Thyroid gland (tissue), 4 donors: Measurements from ENCODE around the gene MAPK10. TPM values are rescaled to one million over a fixed set of nuclear protein-coding genes. Genes with fewer than 3 reads are reported as not detected.

Source experiments
- DNase-seq, 2 donors: peaks; one replicate each; pipeline ENCODE4 v3.0.0-alpha.2; 2019
- H3K27ac ChIP-seq, 3 donors: fragments of 200-600 bp; sonication (generic); 1 replicate in 2 of 3; 2 replicates in 1 of 3; pipeline ENCODE4 v1.5.1; 2016 to 2019; ENCODE audit warnings: mild to moderate bottlenecking in 1 of 3, moderate library complexity in 1 of 3
- H3K27me3 ChIP-seq: fragments of 200-600 bp; sonication (generic); one replicate; pipeline ENCODE4 v1.5.1; 2019
- H3K36me3 ChIP-seq, 2 donors: fragments of 200-600 bp; sonication (generic); one replicate each; pipeline ENCODE4 v1.5.1; 2016 to 2019
- H3K4me1 ChIP-seq, 2 donors: fragments of 200-600 bp; sonication (generic); one replicate each; pipeline ENCODE4 v1.5.1; 2017 to 2019
- H3K4me3 ChIP-seq, 3 donors: fragments of 200-600 bp; sonication (generic); replicated peaks in 1 of 3; 1 replicate in 2 of 3; 2 replicates in 1 of 3; pipeline ENCODE4 v1.5.1; 2016; ENCODE audit warnings: mild to moderate bottlenecking in 1 of 3
- H3K9me3 ChIP-seq: fragments of 200-600 bp; sonication (generic); one replicate; pipeline ENCODE4 v1.5.1; 2017
- CTCF ChIP-seq, 6 experiments: fragments of 200-600 bp in 3 of 6; fragments of 450-650 bp in 3 of 6; sonication (generic) in 3 of 6; IDR thresholded peaks; one replicate each; pipeline ENCODE4 v1.5.1; 2016 to 2019; ENCODE audit warnings: antibody characterized with exemption in 6 of 6, mild to moderate bottlenecking in 2 of 6, inconsistent platforms in 1 of 6, moderate library complexity in 1 of 6
- POLR2A ChIP-seq, 2 donors: fragments of 450-650 bp; IDR thresholded peaks; one replicate each; pipeline ENCODE4 v1.6.1; 2017; ENCODE audit warnings: antibody characterized with exemption in 2 of 2, mild to moderate bottlenecking in 2 of 2, moderate library complexity in 1 of 2
- WGBS, 2 donors: methylation state at CpG; one replicate each; pipeline ENCODE4 v1.1.5; 2017; 5-methylcytosine and 5-hydroxymethylcytosine counted together
- intact Hi-C: fragments of 100-400 bp; cut with DNase I; formaldehyde crosslinking; loops from one replicate; pipeline ENCODE4 v1.15.1; 2023
- total RNA-seq, 4 donors: library from RNA; depleted of rRNA; stranded (reverse); fragments of >200 nt; gene quantifications; one replicate each; pipeline ENCODE4 v1.2.3, GENCODE V29; 2016

MAPK10 gene
- total RNA-seq, 4 donors from 2014 or later, result 65.4 to 95.0 (median 86.2) TPM

GRCh38 chr4:86250006-86250405 is 109.8 kb downstream of the MAPK10 start:
- DNase-seq, result no peak
- 40 to 51% methylated on average over 1 of the region's 1 CpG for whole genome bisulfite sequencing, 2 donors
- no peaks in the 10 kb centered on the region for H3K36me3 ChIP-seq
- no peaks in the 10 kb centered on the region for H3K4me1 ChIP-seq
- no peak overlapping the region for H3K27ac ChIP-seq
- no peaks in the 10 kb centered on the region for H3K27me3 ChIP-seq
- no peaks in the 10 kb centered on the region for H3K9me3 ChIP-seq
- intact Hi-C loops, result no loop called here
- H3K4me3 ChIP-seq, result no peak overlapping the region
- TF ChIP-seq POLR2A (IDR thresholded peaks at IDR 0.05), result no peak
- TF ChIP-seq CTCF (IDR thresholded peaks at IDR 0.05), result no peak

GRCh38 chr4:86249074-86249473 is 110.8 kb downstream of the MAPK10 start:
- Histone ChIP-seq H3K9me3 (no peaks in the 10 kb centered on the region), H3K36me3 (no peaks in the 10 kb centered on the region), H3K4me3 (no peak overlapping the region), H3K27me3 (no peaks in the 10 kb centered on the region), H3K4me1 (no peaks in the 10 kb centered on the region), H3K27ac (no peak overlapping the region)
- DNase-seq, result no peak
- no peak for TF ChIP-seq POLR2A (IDR thresholded peaks at IDR 0.05)
- no peak for TF ChIP-seq CTCF (IDR thresholded peaks at IDR 0.05)
- intact Hi-C loops, result no loop called here
- WGBS, 2 donors, result 85 to 93% methylated on average over 2 of the region's 2 CpGs

GRCh38 chr4:86247906-86248305 is 111.9 kb downstream of the MAPK10 start:
- no peak for TF ChIP-seq POLR2A (IDR thresholded peaks at IDR 0.05)
- no peak for TF ChIP-seq CTCF (IDR thresholded peaks at IDR 0.05)
- Histone ChIP-seq H3K4me3 (no peak overlapping the region), H3K4me1 (no peaks in the 10 kb centered on the region), H3K27me3 (no peaks in the 10 kb centered on the region), H3K36me3 (no peaks in the 10 kb centered on the region), H3K27ac (no peak overlapping the region), H3K9me3 (no peaks in the 10 kb centered on the region)
- intact Hi-C loops, result no loop called here
- no peak for DNase-seq
- 95% methylated on average over 3 of the region's 3 CpGs for WGBS, 2 donors

- no peak for DNase-seq
- Histone ChIP-seq H3K36me3 (no peaks in the 10 kb centered on the region), H3K27ac (no peak overlapping the region), H3K4me3 (no peak overlapping the region), H3K4me1 (no peaks in the 10 kb centered on the region), H3K27me3 (no peaks in the 10 kb centered on the region), H3K9me3 (no peaks in the 10 kb centered on the region)
- intact Hi-C loops, result no loop called here
- 44 to 56% methylated on average over 1 of the region's 1 CpG for WGBS, 2 donors
- TF ChIP-seq POLR2A (IDR thresholded peaks at IDR 0.05), result no peak
- no peak for TF ChIP-seq CTCF (IDR thresholded peaks at IDR 0.05)
Measured at GRCh38 chr4:86247320-86247719, 112.5 kb downstream of the MAPK10 start.

- Histone ChIP-seq H3K27me3 (no peaks in the 10 kb centered on the region), H3K4me1 (no peaks in the 10 kb centered on the region), H3K27ac (no peak overlapping the region), H3K9me3 (no peaks in the 10 kb centered on the region), H3K4me3 (no peak overlapping the region), H3K36me3 (no peaks in the 10 kb centered on the region)
- no peak for DNase-seq
- no peak for TF ChIP-seq POLR2A (IDR thresholded peaks at IDR 0.05)
- TF ChIP-seq CTCF (IDR thresholded peaks at IDR 0.05), result no peak
- intact Hi-C loops, result no loop called here
- 77 to 80% methylated on average over 3 of the region's 3 CpGs for WGBS, 2 donors
Measured at GRCh38 chr4:86243750-86244149, 116.1 kb downstream of the MAPK10 start.
